Gastrocnemius medialis (tissue), 4 donors: ENCODE results near the gene HSF2BP. TPM values are rescaled to one million over a fixed set of nuclear protein-coding genes. Genes with fewer than 3 reads are reported as not detected.

Experiments
- ATAC-seq, 2 donors: fragments of 150-250 bp; one replicate each; pipeline ENCODE4 v1.9.1; 2016
- DNase-seq, 2 donors: peaks; one replicate each; pipeline ENCODE4 v3.0.0-alpha.2; 2019
- H3K27ac ChIP-seq, 4 donors: fragments of 200-600 bp; sonication (generic); 1 replicate in 1 of 4; 2 replicates in 3 of 4; pipeline ENCODE4 v1.5.1; 2016 to 2018; ENCODE audit warnings: mild to moderate bottlenecking in 2 of 4, moderate library complexity in 1 of 4
- H3K27me3 ChIP-seq, 3 donors: fragments of 200-600 bp; sonication (generic) in 2 of 3; 1 replicate in 1 of 3; 2 replicates in 2 of 3; pipeline versions ENCODE4 v1.5.1 to v1.6.0; 2016 to 2019; ENCODE audit warnings: mild to moderate bottlenecking in 1 of 3, moderate library complexity in 1 of 3
- H3K36me3 ChIP-seq, 2 donors: fragments of 200-600 bp; sonication (generic) in 1 of 2; one replicate each; pipeline ENCODE4 v1.5.1; 2017 to 2018
- H3K4me1 ChIP-seq, 2 donors: fragments of 200-600 bp; sonication (generic) in 1 of 2; one replicate each; pipeline ENCODE4 v1.5.1; 2016 to 2017; ENCODE audit warnings: mild to moderate bottlenecking in 2 of 2
- H3K4me3 ChIP-seq, 4 donors: fragments of 200-600 bp; sonication (generic) in 3 of 4; 1 replicate in 1 of 4; 2 replicates in 3 of 4; pipeline ENCODE4 v1.5.1; 2016 to 2019; ENCODE audit warnings: mild to moderate bottlenecking in 2 of 4
- H3K9me3 ChIP-seq, 3 donors: fragments of 200-600 bp; sonication (generic) in 2 of 3; 1 replicate in 1 of 3; 2 replicates in 2 of 3; pipeline ENCODE4 v1.5.1; 2016 to 2019
- CTCF ChIP-seq, 5 experiments: fragments of 450-650 bp in 3 of 5; fragments of 200-600 bp in 2 of 5; sonication (generic) in 2 of 5; IDR thresholded peaks in 4 of 5; conservative IDR thresholded peaks in 1 of 5; 1 replicate in 4 of 5; 2 replicates in 1 of 5; pipeline ENCODE4 v1.5.1; 2016 to 2019; ENCODE audit warnings: antibody characterized with exemption in 5 of 5, mild to moderate bottlenecking in 3 of 5, moderate library complexity in 3 of 5
- POLR2A ChIP-seq, 2 donors: fragments of 450-650 bp; IDR thresholded peaks; one replicate each; pipeline ENCODE4 v1.6.1; 2017; ENCODE audit warnings: antibody characterized with exemption in 2 of 2, mild to moderate bottlenecking in 2 of 2, moderate library complexity in 2 of 2
- in situ Hi-C, 4 donors: fragments of 200-750 bp; cut with MboI; loops; one replicate each; pipeline versions ENCODE4 v1.15.0 to v1.8.0; 2017; ENCODE audit warnings: low sequenced_read_pairs in 4 of 4
- intact Hi-C: fragments of 100-400 bp; cut with DNase I; formaldehyde crosslinking; loops from one replicate; pipeline ENCODE4 v1.15.1; 2023; ENCODE audit warnings: low total_unique reads
- total RNA-seq, 4 donors: library from RNA; depleted of rRNA; stranded (reverse); fragments of >200 nt; gene quantifications; one replicate each; pipeline versions ENCODE4 v1.1.0 to v1.2.3, GENCODE V29; 2016

Gene HSF2BP
- total RNA-seq, 4 donors from 2014 or later = 0.63 TPM; not detected in 3

- in situ Hi-C loops = no loop called here
- no peak overlapping the region for H3K4me3 ChIP-seq
Measured at GRCh38 chr21:43688906-43689305, 29.6 kb upstream of the HSF2BP start.

GRCh38 chr21:43687566-43688399 lies 28.5 kb upstream of the HSF2BP start:
- no peak for TF ChIP-seq POLR2A (IDR thresholded peaks at IDR 0.05)
- TF ChIP-seq CTCF (IDR thresholded peaks at IDR 0.05 in 4 of 5, conservative IDR thresholded peaks at IDR 0.05 in 1 of 5) = no peak
- H3K27me3 ChIP-seq = no peaks in the 10 kb centered on the region
- in situ Hi-C loops (no loop called here), intact Hi-C loops (no loop called here)
- H3K36me3 ChIP-seq = peaks cover 0 to 95% of the 10 kb centered on the region in 2 donors
- no peak for ATAC-seq
- H3K4me1 ChIP-seq = no peaks in the 10 kb centered on the region
- H3K27ac ChIP-seq = no peak overlapping the region
- no peaks in the 10 kb centered on the region for H3K9me3 ChIP-seq
- no peak for DNase-seq
- H3K4me3 ChIP-seq = no peak overlapping the region

More at GRCh38 chr21:43688906-43689305, 29.6 kb upstream of the HSF2BP start:
- ATAC-seq (no peak), DNase-seq (no peak)
- Histone ChIP-seq H3K27me3 (no peaks in the 10 kb centered on the region), H3K36me3 (peaks cover 0 to 94% of the 10 kb centered on the region in 2 donors), H3K9me3 (no peaks in the 10 kb centered on the region), H3K27ac (no peak overlapping the region), H3K4me1 (no peaks in the 10 kb centered on the region)
- no peak for TF ChIP-seq POLR2A (IDR thresholded peaks at IDR 0.05)
- no peak for TF ChIP-seq CTCF (IDR thresholded peaks at IDR 0.05 in 4 of 5, conservative IDR thresholded peaks at IDR 0.05 in 1 of 5)
- intact Hi-C loops = no loop called here

- Histone ChIP-seq H3K27ac (no peak overlapping the region), H3K36me3 (peaks cover 0 to 96% of the 10 kb centered on the region in 2 donors), H3K27me3 (no peaks in the 10 kb centered on the region), H3K4me3 (no peak overlapping the region), H3K4me1 (no peaks in the 10 kb centered on the region), H3K9me3 (no peaks in the 10 kb centered on the region)
- intact Hi-C loops = loop anchor here (1.0 kb wide), 1 partner anchor 12 kb away; no protein-coding TSS in a partner anchor
- in situ Hi-C loops = no loop called here
- TF ChIP-seq POLR2A (IDR thresholded peaks at IDR 0.05) (no peak), CTCF (IDR thresholded peaks at IDR 0.05 in 4 of 5, conservative IDR thresholded peaks at IDR 0.05 in 1 of 5) (no peak)
- DNase-seq = no peak
- ATAC-seq = no peak
Measured at GRCh38 chr21:43686811-43687565, 27.7 kb upstream of the HSF2BP start.

GRCh38 chr21:43684424-43684823 lies 25.1 kb upstream of the HSF2BP start:
- no peaks in the 10 kb centered on the region for H3K9me3 ChIP-seq
- no peaks in the 10 kb centered on the region for H3K27me3 ChIP-seq
- no peak overlapping the region for H3K27ac ChIP-seq
- no peak for TF ChIP-seq POLR2A (IDR thresholded peaks at IDR 0.05)
- no peak for TF ChIP-seq CTCF (IDR thresholded peaks at IDR 0.05 in 4 of 5, conservative IDR thresholded peaks at IDR 0.05 in 1 of 5)
- H3K4me1 ChIP-seq = no peaks in the 10 kb centered on the region
- H3K4me3 ChIP-seq = no peak overlapping the region
- intact Hi-C loops = no loop called here
- ATAC-seq (no peak), DNase-seq (no peak)
- in situ Hi-C loops = no loop called here
- peaks cover 0 to 90% of the 10 kb centered on the region in 2 donors for H3K36me3 ChIP-seq
